ENCODE results near the gene CHD2. TPM values are rescaled to one million over a fixed set of nuclear protein-coding genes. Genes with fewer than 3 reads are reported as not detected.

CHD2 gene
- total RNA-seq, 1 donor from 2014 or later, result 100 TPM

DNA sequence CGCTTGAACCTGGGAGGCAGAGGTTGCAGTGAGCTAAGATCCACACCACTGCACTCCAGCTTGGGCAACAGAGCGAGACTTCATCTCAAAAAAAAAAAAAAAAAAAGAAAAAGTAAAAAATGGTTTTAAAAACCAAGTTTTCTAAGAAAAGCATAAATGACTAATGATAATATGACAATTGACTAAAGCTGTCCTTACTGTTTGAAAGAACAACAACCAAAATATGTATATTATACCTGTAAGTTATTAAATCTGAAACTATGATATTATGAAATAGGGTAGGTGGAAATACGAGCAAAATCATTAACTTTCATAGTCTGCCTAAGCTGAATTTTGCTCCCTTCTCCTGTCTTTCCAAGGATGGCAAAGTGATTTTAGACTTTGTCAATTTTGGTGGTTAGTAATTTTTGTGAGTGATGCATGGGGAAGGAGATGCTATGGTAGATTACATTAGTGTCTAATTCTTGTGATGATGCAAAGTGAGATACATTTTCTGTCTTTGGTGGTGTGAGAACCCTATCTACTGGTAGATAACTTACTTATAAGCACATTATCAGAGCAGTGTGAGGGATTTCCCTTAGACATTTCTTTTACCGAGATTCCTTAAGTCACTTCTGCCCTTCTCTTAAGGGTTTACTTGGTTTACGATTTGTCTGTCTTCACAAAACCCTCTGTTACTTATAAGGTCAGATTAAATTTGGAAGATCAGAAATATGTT lies 10.6 kb upstream of the CHD2 start:
- H3K4me3 ChIP-seq, result no peak overlapping the region
- intact Hi-C loops (cut with DNase I), result no loop called here
- peak overlapping the region; percentile 44 for H3K27ac ChIP-seq
- H3K4me1 ChIP-seq, result peaks cover 65% of the 10 kb centered on the region
- no peaks in the 10 kb centered on the region for H3K27me3 ChIP-seq
- no peaks in the 10 kb centered on the region for H3K9me3 ChIP-seq
- TF ChIP-seq, protein P1, sequence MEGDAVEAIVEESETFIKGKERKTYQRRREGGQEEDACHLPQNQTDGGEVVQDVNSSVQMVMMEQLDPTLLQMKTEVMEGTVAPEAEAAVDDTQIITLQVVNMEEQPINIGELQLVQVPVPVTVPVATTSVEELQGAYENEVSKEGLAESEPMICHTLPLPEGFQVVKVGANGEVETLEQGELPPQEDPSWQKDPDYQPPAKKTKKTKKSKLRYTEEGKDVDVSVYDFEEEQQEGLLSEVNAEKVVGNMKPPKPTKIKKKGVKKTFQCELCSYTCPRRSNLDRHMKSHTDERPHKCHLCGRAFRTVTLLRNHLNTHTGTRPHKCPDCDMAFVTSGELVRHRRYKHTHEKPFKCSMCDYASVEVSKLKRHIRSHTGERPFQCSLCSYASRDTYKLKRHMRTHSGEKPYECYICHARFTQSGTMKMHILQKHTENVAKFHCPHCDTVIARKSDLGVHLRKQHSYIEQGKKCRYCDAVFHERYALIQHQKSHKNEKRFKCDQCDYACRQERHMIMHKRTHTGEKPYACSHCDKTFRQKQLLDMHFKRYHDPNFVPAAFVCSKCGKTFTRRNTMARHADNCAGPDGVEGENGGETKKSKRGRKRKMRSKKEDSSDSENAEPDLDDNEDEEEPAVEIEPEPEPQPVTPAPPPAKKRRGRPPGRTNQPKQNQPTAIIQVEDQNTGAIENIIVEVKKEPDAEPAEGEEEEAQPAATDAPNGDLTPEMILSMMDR (IDR thresholded peaks at IDR 0.05), result no peak
- TF ChIP-seq POLR2A (IDR thresholded peaks at IDR 0.05) (no peak), POLR2AphosphoS5 (IDR thresholded peaks at IDR 0.05; ENCODE audit: insufficient read depth in 1 of 2, low read depth in 1 of 2) (no peak)
- peaks cover 0 to 47% of the 10 kb centered on the region in 2 donors for H3K36me3 ChIP-seq
- DNase-seq (ENCODE audit: extremely low spot score in 2 of 2), result no peak

DNA sequence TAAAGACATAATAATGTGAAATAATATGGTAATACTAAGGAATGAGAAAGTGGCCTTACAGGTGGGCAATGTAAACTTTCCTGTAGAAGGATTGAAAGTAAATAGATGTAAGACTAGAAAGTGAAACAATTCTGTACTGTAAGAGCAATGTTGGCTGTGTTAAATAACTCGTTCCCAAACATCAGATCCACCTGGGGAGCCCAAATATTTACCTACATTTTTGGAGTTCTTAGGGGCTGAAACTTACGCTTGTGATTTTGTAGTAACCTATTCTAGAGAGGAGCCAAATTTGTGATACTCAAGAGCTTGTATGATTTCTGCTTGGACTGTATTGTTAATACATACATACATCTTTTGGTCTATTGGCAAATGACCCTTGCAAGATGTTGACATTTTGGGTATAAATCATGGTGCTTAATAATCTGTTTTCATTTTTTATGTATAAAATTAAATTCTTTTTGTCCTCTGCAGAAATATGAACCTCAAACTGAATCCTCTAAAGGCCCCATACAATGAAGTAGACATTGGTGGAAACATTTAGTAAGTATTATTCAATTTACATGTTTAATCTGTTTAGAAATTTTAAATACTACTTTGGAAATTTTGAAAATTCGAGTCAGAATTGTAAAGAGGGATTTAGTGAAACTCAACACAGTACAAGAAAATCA lies 8.5 kb upstream of the CHD2 start:
- peak overlapping the region; percentile 21 for H3K27ac ChIP-seq
- H3K9me3 ChIP-seq, result no peaks in the 10 kb centered on the region
- H3K4me1 ChIP-seq, result peaks cover 72% of the 10 kb centered on the region
- no peak for TF ChIP-seq POLR2A (IDR thresholded peaks at IDR 0.05)
- no peak for TF ChIP-seq POLR2AphosphoS5 (IDR thresholded peaks at IDR 0.05; ENCODE audit: insufficient read depth in 1 of 2, low read depth in 1 of 2)
- TF ChIP-seq, protein P1 (IDR thresholded peaks at IDR 0.05), result no peak
- no peak for DNase-seq (ENCODE audit: extremely low spot score in 2 of 2)
- intact Hi-C loops (cut with DNase I), result no loop called here
- no peak overlapping the region for H3K4me3 ChIP-seq
- H3K36me3 ChIP-seq, result peaks cover 0 to 48% of the 10 kb centered on the region in 2 donors
- no peaks in the 10 kb centered on the region for H3K27me3 ChIP-seq

DNA sequence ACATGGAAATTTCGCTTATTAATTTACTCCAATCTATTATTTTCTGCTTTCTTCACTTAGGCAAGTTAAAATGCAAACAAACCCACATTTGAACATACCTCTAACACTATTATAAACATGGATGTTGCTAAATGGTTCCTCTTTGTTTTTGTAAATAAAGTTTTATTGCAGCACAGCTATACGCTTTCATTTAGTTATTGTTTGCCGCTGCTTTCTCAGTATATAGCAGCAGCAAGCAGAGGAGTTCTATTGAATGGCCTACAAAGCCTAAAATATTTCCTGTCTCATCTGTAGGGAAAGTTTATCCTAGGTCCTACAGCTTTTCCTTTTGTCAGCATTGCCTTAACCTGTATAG lies 7.9 kb upstream of the CHD2 start:
- TF ChIP-seq, protein P1 (IDR thresholded peaks at IDR 0.05), result no peak
- TF ChIP-seq POLR2A (IDR thresholded peaks at IDR 0.05) (no peak), POLR2AphosphoS5 (IDR thresholded peaks at IDR 0.05; ENCODE audit: insufficient read depth in 1 of 2, low read depth in 1 of 2) (no peak)
- Histone ChIP-seq H3K27ac (no peak overlapping the region), H3K9me3 (no peaks in the 10 kb centered on the region), H3K4me1 (peaks cover 67% of the 10 kb centered on the region), H3K4me3 (no peak overlapping the region), H3K27me3 (no peaks in the 10 kb centered on the region), H3K36me3 (peaks cover 0 to 48% of the 10 kb centered on the region in 2 donors)
- intact Hi-C loops (cut with DNase I), result no loop called here
- DNase-seq (ENCODE audit: extremely low spot score in 2 of 2), result no peak

DNA sequence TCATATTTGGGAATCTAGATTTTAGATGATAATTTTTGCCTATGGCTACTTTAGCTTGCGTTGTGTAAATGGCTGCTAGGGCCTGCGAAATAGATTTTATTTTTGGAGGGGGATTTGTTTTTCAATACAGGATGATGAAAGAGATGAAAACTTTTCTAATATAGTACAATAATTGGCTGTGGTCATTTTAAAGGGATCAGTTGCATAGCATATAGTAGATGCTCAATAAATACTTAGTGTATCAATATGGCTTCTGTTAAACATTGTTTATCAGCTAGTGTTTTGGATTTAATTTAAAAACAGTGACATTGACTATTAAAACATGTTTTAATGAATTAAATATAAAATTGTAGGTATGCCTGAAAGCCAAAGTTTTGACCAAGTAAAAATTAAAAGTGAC lies 6.9 kb upstream of the CHD2 start:
- Histone ChIP-seq H3K36me3 (peaks cover 0 to 57% of the 10 kb centered on the region in 2 donors), H3K27me3 (no peaks in the 10 kb centered on the region), H3K27ac (no peak overlapping the region), H3K4me3 (no peak overlapping the region), H3K4me1 (peaks cover 65% of the 10 kb centered on the region), H3K9me3 (no peaks in the 10 kb centered on the region)
- intact Hi-C loops (cut with DNase I), result no loop called here
- no peak for DNase-seq (ENCODE audit: extremely low spot score in 2 of 2)
- no peak for TF ChIP-seq POLR2A (IDR thresholded peaks at IDR 0.05)
- TF ChIP-seq, protein P1 (IDR thresholded peaks at IDR 0.05), result no peak
- TF ChIP-seq POLR2AphosphoS5 (IDR thresholded peaks at IDR 0.05; ENCODE audit: insufficient read depth in 1 of 2, low read depth in 1 of 2), result no peak

DNA sequence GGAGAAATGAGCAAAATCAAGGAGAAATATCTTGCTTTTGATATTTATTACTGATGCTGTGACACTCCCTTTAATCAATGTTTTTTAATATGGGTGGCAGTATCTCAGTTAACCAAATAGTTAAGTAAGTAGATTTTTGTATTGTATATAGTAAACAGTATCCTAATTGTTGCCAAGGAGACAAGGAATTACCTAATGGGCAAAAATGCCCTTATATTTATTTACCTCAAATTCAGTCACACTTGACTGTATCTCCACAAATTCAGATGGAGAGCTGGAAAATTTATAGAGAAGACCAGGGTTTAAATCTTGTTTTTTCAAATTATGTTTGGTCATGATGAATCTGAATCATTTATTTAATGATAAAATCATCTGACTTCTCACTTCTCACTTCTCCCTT lies 3.6 kb upstream of the CHD2 start:
- intact Hi-C loops (cut with DNase I), result no loop called here
- no peaks in the 10 kb centered on the region for H3K9me3 ChIP-seq
- peaks cover 49% of the 10 kb centered on the region for H3K4me1 ChIP-seq
- peak overlapping the region; percentile 26 for H3K27ac ChIP-seq
- no peak overlapping the region for H3K4me3 ChIP-seq
- no peaks in the 10 kb centered on the region for H3K27me3 ChIP-seq
- TF ChIP-seq, protein P1 (IDR thresholded peaks at IDR 0.05), result no peak
- TF ChIP-seq POLR2A (IDR thresholded peaks at IDR 0.05) (no peak), POLR2AphosphoS5 (IDR thresholded peaks at IDR 0.05; ENCODE audit: insufficient read depth in 1 of 2, low read depth in 1 of 2) (no peak)
- peaks cover 0 to 48% of the 10 kb centered on the region in 2 donors for H3K36me3 ChIP-seq
- DNase-seq (ENCODE audit: extremely low spot score in 2 of 2), result no peak
